Renal cortex interstitium (tissue), 11 donors: ENCODE results near the gene CABP7. TPM values are rescaled to one million over a fixed set of nuclear protein-coding genes. Genes with fewer than 3 reads are reported as not detected.

Experiments
- DNase-seq, 11 donors: peaks; one replicate each; pipeline ENCODE4 v3.0.0-alpha.2; 2013; ENCODE audit warnings: low read depth in 9 of 11, low spot score in 4 of 11; ENCODE audit errors: extremely low read depth in 1 of 11
- polyA plus RNA-seq, 3 donors: library from polyadenylated mRNA; unstranded; fragments of 120-200 nt; gene quantifications; one replicate each; pipeline ENCODE4 v1.2.1, GENCODE V29; 2013; ENCODE audit not compliant: insufficient read length in 3 of 3

CABP7 gene
- polyA plus RNA-seq, 3 donors: 0.11 to 0.27 TPM; not detected in 1

DNA sequence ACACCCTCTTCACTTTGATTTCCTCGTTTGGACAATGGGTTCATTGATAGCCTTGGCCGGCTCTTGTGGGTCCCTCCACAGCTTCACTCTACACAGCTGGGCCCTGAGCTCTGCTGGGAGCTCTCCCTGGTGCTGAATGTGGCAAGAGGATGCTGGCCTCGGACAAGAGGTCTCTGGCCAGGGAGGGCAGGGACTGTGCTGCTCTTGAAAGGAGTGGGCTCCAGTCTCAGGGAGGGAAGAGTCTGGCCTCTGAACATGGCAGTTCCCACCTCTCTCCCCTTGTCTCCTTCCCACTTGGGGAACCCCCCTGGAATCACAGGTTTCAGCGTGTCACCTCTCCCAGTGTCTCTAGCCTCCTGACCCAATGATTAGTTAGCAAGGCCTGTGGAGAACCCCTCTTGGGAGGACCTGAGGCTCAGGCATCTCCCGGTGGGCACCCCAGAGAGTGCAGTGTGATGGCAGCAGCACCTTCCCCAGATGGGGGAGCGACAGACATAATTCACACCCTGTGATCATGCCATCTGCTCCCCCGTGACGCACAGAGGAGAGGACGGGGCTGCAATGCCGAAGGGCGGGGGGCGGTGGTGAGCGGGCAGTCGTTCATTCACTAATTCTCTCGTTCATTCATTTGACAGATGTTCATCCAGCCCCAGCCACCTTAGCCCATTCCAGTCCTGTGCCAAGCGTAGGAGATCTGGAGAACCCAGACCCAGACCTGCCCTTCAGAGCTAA, 2.8 kb upstream of the CABP7 start:
- DNase-seq: peak; percentile 69 to 88 (median 82)

DNA sequence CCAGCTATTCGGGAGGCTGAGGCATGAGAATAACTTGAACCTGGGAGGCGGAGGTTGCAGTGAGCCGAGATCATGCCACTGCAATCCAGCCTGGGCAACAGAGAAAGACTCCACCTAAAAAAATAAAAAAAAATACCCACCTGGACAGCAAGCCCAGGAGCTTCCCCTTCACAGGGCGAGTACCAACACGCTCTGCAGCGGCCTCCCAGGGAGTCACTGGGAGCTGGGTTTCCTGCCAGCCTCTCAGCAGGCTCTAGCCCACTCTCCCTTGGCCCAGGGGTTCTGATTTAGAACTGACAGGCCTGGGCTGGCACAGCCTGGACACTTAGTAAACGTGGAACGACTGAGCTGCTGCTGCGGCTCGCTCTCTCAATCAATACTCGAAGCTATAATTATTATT, 2.0 kb upstream of the CABP7 start:
- DNase-seq: no peak

- no peak for DNase-seq
These were observed 579 bp upstream of the CABP7 start for GRCh38 chr22:29718949-29719898.

DNA sequence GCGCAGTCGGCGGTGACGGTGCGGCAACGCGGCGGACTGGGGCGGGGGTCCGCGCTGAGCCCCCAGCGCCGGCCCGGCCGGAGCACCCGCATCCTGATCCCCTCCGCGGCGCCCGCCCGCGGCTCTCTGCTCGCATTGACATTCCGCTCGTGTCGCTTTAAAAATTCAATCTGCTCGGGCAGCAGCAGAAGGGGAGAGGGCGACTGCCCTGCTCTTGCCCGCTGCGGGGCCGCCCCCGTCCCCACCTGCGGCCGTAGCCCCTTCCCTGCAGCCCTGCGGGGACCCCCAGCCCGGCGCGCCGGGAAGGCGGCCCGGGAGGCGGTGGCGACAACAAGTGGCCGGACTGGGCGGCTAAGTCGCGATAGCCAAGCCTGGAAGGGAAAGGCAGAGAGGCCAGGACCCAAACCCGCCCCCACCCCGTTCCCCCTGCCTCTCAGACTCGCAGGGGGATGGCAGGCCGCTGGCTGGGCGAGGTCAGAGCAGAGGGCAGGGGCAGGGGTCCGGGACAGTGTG, 1.1 kb downstream of the CABP7 start:
- DNase-seq: no peak

DNA sequence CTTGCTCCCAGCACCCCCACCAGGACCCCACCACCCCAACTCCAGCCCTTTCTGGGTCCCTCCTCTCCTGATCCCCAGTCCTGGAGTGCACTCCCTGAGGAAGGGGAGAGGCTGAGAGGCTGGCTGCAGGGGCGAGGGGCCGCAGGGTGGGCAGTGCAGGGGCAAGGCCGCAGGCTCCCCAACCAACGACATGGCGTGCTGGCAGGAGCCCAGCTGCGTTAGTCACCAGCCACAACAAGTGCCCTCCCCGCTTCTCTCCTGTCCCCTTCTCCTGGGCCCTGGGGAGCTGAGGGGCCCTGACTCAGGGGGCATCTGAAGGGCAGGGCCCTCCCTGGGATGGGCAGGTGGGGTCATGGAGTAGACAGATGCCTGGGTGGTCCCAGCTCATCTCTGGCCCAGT, 2.3 kb downstream of the CABP7 start:
- DNase-seq: no peak

- no peak for DNase-seq
These were observed 2.8 kb downstream of the CABP7 start for GRCh38 chr22:29722587-29722986.

DNA sequence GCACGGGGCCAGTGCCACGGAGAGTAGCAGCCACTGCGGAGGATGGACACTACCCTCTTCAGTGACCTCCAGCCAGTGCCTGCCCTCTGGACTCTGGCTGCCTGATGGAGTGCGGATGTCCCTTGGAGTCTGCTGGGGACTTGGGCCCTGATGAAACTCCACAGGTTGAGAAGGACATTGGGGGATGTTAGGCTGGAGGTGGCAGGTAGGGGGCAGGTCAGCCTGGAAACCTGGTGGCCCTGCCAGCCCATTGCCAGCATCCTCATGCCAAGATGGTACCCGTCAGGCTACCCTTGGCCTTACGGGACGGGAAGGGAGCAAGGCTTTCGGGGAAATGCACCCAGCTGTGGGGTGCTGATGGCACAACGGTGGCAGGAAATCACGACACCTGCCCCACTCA, 4.0 kb downstream of the CABP7 start:
- DNase-seq: no peak

DNA sequence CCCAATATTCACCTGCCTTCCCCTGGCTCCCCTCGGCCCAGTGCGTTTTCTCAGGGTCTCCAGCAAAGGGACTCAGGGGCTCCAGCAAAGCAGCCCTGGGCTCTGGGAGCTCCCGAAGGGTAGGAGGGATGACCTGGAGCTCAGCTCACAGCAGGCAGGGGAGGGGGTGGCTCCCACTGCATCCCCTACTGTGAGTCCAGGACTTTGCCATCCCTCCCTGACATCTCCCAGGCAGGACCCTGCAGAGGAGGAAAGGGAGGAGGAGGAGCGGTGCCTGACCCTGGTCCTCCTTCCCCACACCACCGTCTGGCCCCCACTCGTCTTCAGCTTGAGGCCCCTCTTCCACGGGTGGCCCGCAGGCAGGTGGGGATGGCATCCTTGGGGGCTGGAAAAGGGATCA, 5.0 kb downstream of the CABP7 start:
- no peak for DNase-seq

- no peak for DNase-seq
These were observed 6.3 kb downstream of the CABP7 start for GRCh38 chr22:29726106-29726505.

DNA sequence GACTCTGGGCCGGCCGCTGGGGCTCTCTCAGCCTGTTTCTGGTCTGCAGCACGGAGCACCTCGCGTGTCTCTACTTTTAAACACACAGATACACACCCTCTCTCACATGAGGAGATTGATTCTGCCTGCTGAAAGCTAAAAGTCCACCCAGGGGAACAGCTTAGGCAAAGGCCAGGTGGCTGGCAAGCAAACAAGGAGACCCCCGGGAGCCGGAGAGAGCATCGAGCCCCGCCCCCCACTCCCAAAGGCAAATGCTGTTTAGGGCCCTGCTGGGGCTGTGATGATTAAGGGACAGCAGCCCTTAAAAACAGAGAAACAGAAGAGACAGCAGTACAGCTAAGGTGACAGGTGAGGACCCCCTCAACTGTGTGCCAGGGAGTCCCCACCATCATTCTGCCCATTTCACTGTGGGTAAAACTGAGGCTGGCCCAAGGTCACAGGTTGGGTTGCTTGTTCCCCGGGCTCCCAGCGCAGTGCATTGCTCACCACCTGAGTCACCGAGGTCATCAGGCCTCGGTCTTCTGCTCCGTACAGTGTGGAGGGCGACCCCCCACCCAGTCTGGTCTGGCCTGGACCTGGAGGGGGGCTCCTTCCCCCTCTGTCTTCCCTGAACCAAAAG, 6.8 kb downstream of the CABP7 start:
- DNase-seq: no peak

GRCh38 chr22:29727131-29727523, 7.3 kb downstream of the CABP7 start:
- DNase-seq: peak in 5 of 11 donors; percentile 27 to 39 (median 38)

- DNase-seq: no peak
These were observed 9.4 kb downstream of the CABP7 start for GRCh38 chr22:29729161-29729560.

DNA sequence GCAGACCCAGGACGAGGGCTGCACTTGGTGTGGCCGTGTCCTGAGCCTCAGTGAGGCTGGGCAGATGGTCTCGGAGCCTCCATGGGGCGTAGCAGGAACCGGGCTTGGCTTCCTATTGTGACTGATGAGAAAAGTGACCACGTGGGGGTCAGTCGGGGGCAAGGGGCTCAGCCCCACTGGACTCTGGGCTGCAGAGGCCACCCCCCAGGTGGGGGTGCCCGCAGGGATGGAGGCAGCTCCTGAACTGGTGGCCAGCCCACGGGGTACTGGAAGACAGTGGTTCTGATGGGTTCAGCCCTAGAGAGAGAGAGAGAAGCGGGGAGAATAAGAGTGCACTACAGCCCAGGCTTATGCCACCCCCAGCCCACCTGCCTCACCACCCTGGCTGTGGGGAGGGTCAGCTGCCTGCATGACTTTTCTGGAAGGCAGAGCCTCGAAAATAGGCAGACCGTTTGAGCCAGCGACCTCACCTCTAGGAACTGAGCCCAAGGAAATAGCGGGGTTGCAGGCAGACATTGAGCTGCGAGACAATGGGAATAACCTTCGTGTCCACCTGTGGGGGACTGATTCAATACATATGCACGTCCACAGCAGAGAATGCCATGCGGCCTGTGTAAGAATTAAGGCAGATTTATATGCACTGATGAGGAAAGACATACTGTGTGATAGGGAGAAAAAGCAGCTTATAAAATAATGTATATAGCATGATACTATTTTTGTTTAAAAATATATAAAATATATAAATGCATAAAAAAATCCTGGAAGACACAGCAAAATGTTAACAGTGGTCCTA, 11.5 kb downstream of the CABP7 start:
- no peak for DNase-seq

GRCh38 chr22:29732883-29733282, 13.1 kb downstream of the CABP7 start:
- DNase-seq: no peak

DNA sequence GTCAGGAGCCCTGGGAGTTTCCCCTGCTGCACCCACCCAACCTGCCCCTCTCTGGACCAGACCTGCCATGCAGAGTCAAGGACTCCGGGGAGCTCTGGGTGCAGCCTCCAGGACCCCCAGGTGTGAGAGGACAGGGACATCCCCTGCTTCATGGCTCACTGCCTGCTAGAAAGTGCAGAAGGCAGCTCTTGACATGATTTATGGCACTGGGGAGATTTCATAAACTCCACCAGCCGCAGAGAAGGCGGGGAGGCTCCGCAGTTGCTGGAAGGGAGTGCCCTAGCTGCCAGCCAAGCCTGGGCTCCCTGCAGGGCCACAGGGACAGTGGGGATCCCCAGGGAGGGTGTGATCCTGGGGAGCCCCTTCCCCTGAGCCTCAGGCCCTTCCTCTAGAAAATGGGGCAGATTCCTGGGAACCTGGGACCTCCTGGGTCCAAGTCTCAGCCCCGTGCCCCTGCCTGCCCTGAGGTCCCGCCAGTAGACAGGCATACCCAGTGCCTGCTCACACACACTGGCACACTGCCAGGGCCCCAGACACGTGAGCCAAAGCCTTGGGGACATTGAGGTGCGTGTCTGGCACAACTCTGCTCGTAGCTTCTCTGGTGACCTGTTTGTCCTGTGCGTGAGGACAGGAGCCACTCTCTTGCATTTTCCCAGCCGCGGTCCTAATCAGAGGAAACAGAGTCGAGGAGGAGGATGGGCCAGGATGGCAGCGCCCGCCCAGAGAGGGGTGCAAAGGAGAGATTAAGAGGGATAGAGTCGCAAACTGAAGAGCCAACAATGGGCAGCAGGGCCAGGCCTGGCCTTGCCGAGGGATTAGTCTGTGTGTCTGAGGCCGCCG, 13.8 kb downstream of the CABP7 start:
- peak in 9 of 11 donors; percentile 17 to 69 (median 50) for DNase-seq

DNA sequence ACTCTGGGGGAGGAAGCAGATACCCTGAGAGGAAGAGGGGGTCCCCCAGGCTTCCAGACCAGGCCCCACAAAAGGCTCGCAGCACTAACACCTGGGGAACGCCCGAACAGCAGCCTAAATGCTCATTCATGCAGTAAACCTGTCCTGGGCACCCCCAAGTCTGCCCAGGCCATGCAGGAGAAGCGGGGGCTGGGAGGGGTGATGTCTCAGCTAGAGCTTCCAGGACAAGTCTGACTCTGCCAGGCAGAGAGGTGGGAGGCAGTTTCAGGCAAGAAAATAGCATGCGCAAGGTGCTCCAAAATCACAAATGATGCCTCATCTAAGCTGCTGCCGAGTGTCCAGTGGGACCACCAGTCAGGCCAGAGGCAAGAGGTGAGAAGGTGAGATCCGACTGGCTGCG, 14.6 kb downstream of the CABP7 start:
- no peak for DNase-seq

GRCh38 chr22:29734838-29735237, 15.0 kb downstream of the CABP7 start:
- no peak for DNase-seq

DNA sequence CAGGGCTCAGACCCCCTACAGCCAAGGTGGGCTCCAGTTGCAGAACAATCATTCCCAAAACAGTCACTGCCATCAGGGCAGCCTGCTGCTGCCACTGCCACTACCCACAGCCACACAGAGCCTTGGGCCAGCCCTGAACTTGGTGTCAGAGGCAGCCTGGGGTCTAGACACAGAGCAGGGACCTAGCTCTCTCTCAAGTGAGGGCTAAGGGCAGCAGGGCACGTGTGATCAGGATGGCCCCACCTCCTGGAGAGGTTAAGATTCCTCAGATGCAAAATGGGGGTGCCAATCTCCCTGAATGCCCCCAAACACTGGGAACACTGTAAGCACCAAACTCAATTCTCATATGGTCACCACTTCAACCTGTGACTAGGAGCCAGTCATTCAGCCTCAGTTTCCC, 15.6 kb downstream of the CABP7 start:
- no peak for DNase-seq
